ENCODE measurements around the gene BMPR1A.

GRCh38 chr10:86953747-86954680, 197.6 kb downstream of the BMPR1A start:
- TF ChIP-seq CTCF (IDR thresholded peaks at IDR 0.05) = no peak
- TF ChIP-seq POLR2AphosphoS5 (IDR thresholded peaks at IDR 0.05) = no peak
